Sigmoid colon (tissue), 7 donors: ENCODE results near the gene MAML3. TPM values are rescaled to one million over a fixed set of nuclear protein-coding genes. Genes with fewer than 3 reads are reported as not detected.

Experiments
- DNase-seq: peaks from one replicate; pipeline ENCODE4 v3.0.0-alpha.2; 2019
- H3K27ac ChIP-seq, 4 donors: fragments of 200-600 bp; sonication (generic); one replicate each; pipeline ENCODE4 v1.5.1; 2016 to 2019; ENCODE audit warnings: mild to moderate bottlenecking in 1 of 4
- H3K27me3 ChIP-seq, 3 donors: fragments of 200-600 bp; sonication (generic); one replicate each; pipeline ENCODE4 v1.5.1; 2019; ENCODE audit warnings: mild to moderate bottlenecking in 1 of 3
- H3K36me3 ChIP-seq, 4 donors: fragments of 200-600 bp; sonication (generic); one replicate each; pipeline ENCODE4 v1.5.1; 2016 to 2019
- H3K4me1 ChIP-seq, 4 donors: fragments of 200-600 bp; sonication (generic); one replicate each; pipeline ENCODE4 v1.5.1; 2017 to 2019
- H3K4me3 ChIP-seq, 4 donors: fragments of 200-600 bp; sonication (generic); one replicate each; pipeline ENCODE4 v1.5.1; 2017 to 2019; ENCODE audit warnings: mild to moderate bottlenecking in 2 of 4, moderate library complexity in 1 of 4
- H3K9me3 ChIP-seq, 4 donors: fragments of 200-600 bp in 3 of 4; sonication (generic) in 3 of 4; one replicate each; pipeline versions ENCODE4 v1.5.1 to v1.6.1; 2013 to 2019
- CTCF ChIP-seq, 4 experiments: fragments of 450-650 bp in 3 of 4; fragments of 200-600 bp in 1 of 4; IDR thresholded peaks; one replicate each; pipeline ENCODE4 v1.5.1; 2016 to 2019; ENCODE audit warnings: antibody characterized with exemption in 4 of 4, mild to moderate bottlenecking in 3 of 4, moderate library complexity in 2 of 4
- EP300 ChIP-seq, 4 donors: sonication (generic); formaldehyde crosslinking; IDR thresholded peaks; one replicate each; pipeline ENCODE4 v1.6.1; 2017; ENCODE audit warnings: antibody characterized with exemption in 4 of 4
- POLR2A ChIP-seq, 2 donors: fragments of 450-650 bp; IDR thresholded peaks; one replicate each; pipeline ENCODE4 v1.6.1; 2016; ENCODE audit warnings: antibody characterized with exemption in 2 of 2, mild to moderate bottlenecking in 2 of 2, moderate library complexity in 2 of 2
- POLR2AphosphoS5 ChIP-seq, 4 donors: sonication (generic); formaldehyde crosslinking; IDR thresholded peaks; one replicate each; pipeline ENCODE4 v1.6.1; 2017; ENCODE audit warnings: antibody characterized with exemption in 4 of 4
- WGBS, 2 donors: extraction: QIAGEN DNeasy Blood & Tissue Kit; methylation state at CpG; one replicate each; pipeline ENCODE4 v1.1.7; 2013; 5-methylcytosine and 5-hydroxymethylcytosine counted together
- intact Hi-C: fragments of 100-400 bp; cut with DNase I; formaldehyde crosslinking; loops from one replicate; pipeline ENCODE4 v1.15.1; 2023
- polyA plus RNA-seq, 3 donors: library from polyadenylated mRNA; stranded (reverse); fragments of 200-250 nt; gene quantifications; one replicate each; pipeline ENCODE4 v1.2.3, GENCODE V29; 2013
- total RNA-seq, 4 donors: library from RNA; depleted of rRNA; stranded (reverse); fragments of >200 nt; gene quantifications; one replicate each; pipeline ENCODE4 v1.1.0, GENCODE V29; 2016
- donor health status: healthy with polysubstance abuse.
- donor health status: Bipolar disorder and iron deficiency.
- donor health status: healthy.

Gene MAML3
- total and polyA plus RNA-seq, 7 donors, result 3.5 to 16.3 (median 5.4) TPM

GRCh38 chr4:140014284-140014683, 139.7 kb downstream of the MAML3 start:
- H3K4me1 ChIP-seq, result peaks cover 0 to 19% (median 11%) of the 10 kb centered on the region in 4 donors
- no peak overlapping the region for H3K4me3 ChIP-seq
- no peaks in the 10 kb centered on the region for H3K27me3 ChIP-seq
- H3K36me3 ChIP-seq, result no peaks in the 10 kb centered on the region
- no peak for TF ChIP-seq POLR2AphosphoS5 (IDR thresholded peaks at IDR 0.05)
- TF ChIP-seq POLR2A (IDR thresholded peaks at IDR 0.05), result no peak
- no peak for TF ChIP-seq CTCF (IDR thresholded peaks at IDR 0.05)
- no peak for TF ChIP-seq EP300 (IDR thresholded peaks at IDR 0.05)
- no peaks in the 10 kb centered on the region for H3K9me3 ChIP-seq
- H3K27ac ChIP-seq, result no peak overlapping the region
- WGBS, 2 donors, result 93 to 95% methylated on average over 5 of the region's 5 CpGs
- DNase-seq, result no peak
- intact Hi-C loops, result loop anchor here (10.0 kb wide), 2 partner anchors 311 to 341 kb away; no protein-coding TSS in a partner anchor

GRCh38 chr4:140012688-140013486, 141.1 kb downstream of the MAML3 start:
- DNase-seq, result peak; percentile 69
- Histone ChIP-seq H3K27me3 (no peaks in the 10 kb centered on the region), H3K36me3 (no peaks in the 10 kb centered on the region), H3K9me3 (no peaks in the 10 kb centered on the region), H3K4me1 (peaks cover 0 to 9% (median 6%) of the 10 kb centered on the region in 4 donors), H3K27ac (no peak overlapping the region), H3K4me3 (no peak overlapping the region)
- intact Hi-C loops, result loop anchor here (2.0 to 10.0 kb wide), 3 partner anchors 240 to 342 kb away; no protein-coding TSS in a partner anchor
- 40 to 46% methylated on average over 11 of the region's 11 CpGs for WGBS, 2 donors
- TF ChIP-seq POLR2AphosphoS5 (IDR thresholded peaks at IDR 0.05) (peak in 2 of 4 donors; percentile 6 to 8), POLR2A (IDR thresholded peaks at IDR 0.05) (no peak), EP300 (IDR thresholded peaks at IDR 0.05) (no peak), CTCF (IDR thresholded peaks at IDR 0.05) (peak in 2 of 4 experiments; percentile 43 to 52)

- TF ChIP-seq EP300 (IDR thresholded peaks at IDR 0.05) (no peak), POLR2A (IDR thresholded peaks at IDR 0.05) (no peak), POLR2AphosphoS5 (IDR thresholded peaks at IDR 0.05) (no peak), CTCF (IDR thresholded peaks at IDR 0.05) (no peak)
- Histone ChIP-seq H3K9me3 (no peaks in the 10 kb centered on the region), H3K4me3 (no peak overlapping the region), H3K36me3 (no peaks in the 10 kb centered on the region), H3K27me3 (no peaks in the 10 kb centered on the region), H3K4me1 (peaks cover 0 to 26% (median 20%) of the 10 kb centered on the region in 4 donors), H3K27ac (no peak overlapping the region)
- WGBS, 2 donors, result 65 to 84% methylated on average over 4 of the region's 4 CpGs
- intact Hi-C loops, result loop anchor here (10.0 kb wide), 1 partner anchor 271 kb away; no protein-coding TSS in a partner anchor
- DNase-seq, result no peak
These were observed 148.3 kb downstream of the MAML3 start for GRCh38 chr4:140005699-140006098.

GRCh38 chr4:140004922-140005627, 148.9 kb downstream of the MAML3 start:
- Histone ChIP-seq H3K27me3 (no peaks in the 10 kb centered on the region), H3K4me1 (peaks cover 0 to 26% (median 20%) of the 10 kb centered on the region in 4 donors), H3K4me3 (peak overlapping the region; percentile 9 to 46 (median 40)), H3K27ac (peak overlapping the region in 3 of 4 donors; percentile 7 to 59 (median 55)), H3K9me3 (no peaks in the 10 kb centered on the region), H3K36me3 (no peaks in the 10 kb centered on the region)
- intact Hi-C loops, result loop anchor here (10.0 kb wide), 1 partner anchor 270 kb away; no protein-coding TSS in a partner anchor
- DNase-seq, result no peak
- no peak for TF ChIP-seq EP300 (IDR thresholded peaks at IDR 0.05)
- TF ChIP-seq POLR2A (IDR thresholded peaks at IDR 0.05), result no peak
- no peak for TF ChIP-seq POLR2AphosphoS5 (IDR thresholded peaks at IDR 0.05)
- no peak for TF ChIP-seq CTCF (IDR thresholded peaks at IDR 0.05)
- WGBS, 2 donors, result 73 to 83% methylated on average over 2 of the region's 2 CpGs
